Measurements from ENCODE around the gene TM4SF1. TPM values are rescaled to one million over a fixed set of nuclear protein-coding genes. Genes with fewer than 3 reads are reported as not detected.

The TM4SF1 gene
- total and polyA plus RNA-seq, 2 donors (not counting 1 experiment from before 2014, with no cell fraction given), result not detected

DNA sequence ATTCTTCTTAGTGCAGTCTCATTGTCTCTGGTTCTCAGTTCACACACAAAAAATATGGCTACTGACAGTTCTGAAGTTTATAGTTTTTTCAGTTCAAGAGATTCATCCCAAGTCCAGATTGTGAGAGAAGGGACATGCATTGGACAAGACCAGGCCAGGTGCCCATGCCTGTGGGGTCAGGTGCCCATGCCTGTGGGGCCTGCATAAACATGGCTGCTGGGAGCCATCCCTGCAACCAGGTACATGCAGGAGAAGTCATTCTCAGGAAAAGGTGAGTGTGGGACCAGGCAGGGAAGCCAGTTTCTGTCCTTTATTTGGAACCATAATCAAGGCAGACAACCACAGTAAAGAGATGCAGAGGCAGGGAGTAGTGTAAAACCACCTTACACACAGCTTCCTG lies 6.3 kb upstream of the TM4SF1 start:
- no peak overlapping the region for H3K27ac ChIP-seq (ENCODE audit: low read length in 2 of 2)
- H3K36me3 ChIP-seq (replicated peaks in 1 of 2; ENCODE audit: control extremely low read depth in 1 of 2, control insufficient read depth in 1 of 2, extremely low read depth in 1 of 2, insufficient read depth in 2 of 2, low read length in 1 of 2), result no peaks in the 10 kb centered on the region
- H3K4me1 ChIP-seq (ENCODE audit: control insufficient read depth in 2 of 2, insufficient read depth in 2 of 2, low read length in 2 of 2), result no peaks in the 10 kb centered on the region
- no peak overlapping the region for H2AFZ ChIP-seq (ENCODE audit: insufficient read depth, low read depth, low read length, poor library complexity, severe bottlenecking)
- H4K20me1 ChIP-seq (ENCODE audit: control insufficient read depth, insufficient read depth, low read length, poor library complexity, severe bottlenecking), result no peaks in the 10 kb centered on the region
- H3K27me3 ChIP-seq (replicated peaks in 1 of 4; ENCODE audit: control extremely low read depth in 1 of 4, control insufficient read depth in 3 of 4, insufficient read depth in 4 of 4, low read length in 3 of 4), result no peaks in the 10 kb centered on the region
- no peaks in the 10 kb centered on the region for H3K79me2 ChIP-seq (ENCODE audit: control insufficient read depth, insufficient read depth, low read length)
- POLR2A ChIA-PET, result no interaction called here
- H3K4me2 ChIP-seq (replicated peaks; ENCODE audit: low read depth, low read length, poor library complexity, severe bottlenecking), result no peak overlapping the region
- no peak for TF ChIP-seq EZH2 (IDR thresholded peaks at IDR 0.05; ENCODE audit: borderline replicate concordance, insufficient read depth, low read depth, low read length, poor library complexity, severe bottlenecking)
- TF ChIP-seq, protein P1, sequence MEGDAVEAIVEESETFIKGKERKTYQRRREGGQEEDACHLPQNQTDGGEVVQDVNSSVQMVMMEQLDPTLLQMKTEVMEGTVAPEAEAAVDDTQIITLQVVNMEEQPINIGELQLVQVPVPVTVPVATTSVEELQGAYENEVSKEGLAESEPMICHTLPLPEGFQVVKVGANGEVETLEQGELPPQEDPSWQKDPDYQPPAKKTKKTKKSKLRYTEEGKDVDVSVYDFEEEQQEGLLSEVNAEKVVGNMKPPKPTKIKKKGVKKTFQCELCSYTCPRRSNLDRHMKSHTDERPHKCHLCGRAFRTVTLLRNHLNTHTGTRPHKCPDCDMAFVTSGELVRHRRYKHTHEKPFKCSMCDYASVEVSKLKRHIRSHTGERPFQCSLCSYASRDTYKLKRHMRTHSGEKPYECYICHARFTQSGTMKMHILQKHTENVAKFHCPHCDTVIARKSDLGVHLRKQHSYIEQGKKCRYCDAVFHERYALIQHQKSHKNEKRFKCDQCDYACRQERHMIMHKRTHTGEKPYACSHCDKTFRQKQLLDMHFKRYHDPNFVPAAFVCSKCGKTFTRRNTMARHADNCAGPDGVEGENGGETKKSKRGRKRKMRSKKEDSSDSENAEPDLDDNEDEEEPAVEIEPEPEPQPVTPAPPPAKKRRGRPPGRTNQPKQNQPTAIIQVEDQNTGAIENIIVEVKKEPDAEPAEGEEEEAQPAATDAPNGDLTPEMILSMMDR (IDR thresholded peaks at IDR 0.05), result no peak
- Mint-ChIP-seq H3K4me3 (no peak overlapping the region), H3K27me3 (no peaks in the 10 kb centered on the region), H3K27ac (no peak overlapping the region), H3K9me3 (ENCODE audit: insufficient read depth) (no peaks in the 10 kb centered on the region), H3K4me1 (no peaks in the 10 kb centered on the region)
- intact Hi-C loops (cut with micrococcal nuclease), result no loop called here
- DNase-seq, result no peak
- no peak overlapping the region for H3K9ac ChIP-seq (ENCODE audit: low read length)
- CTCF ChIA-PET, result no interaction called here
- no peak overlapping the region for H3K4me3 ChIP-seq (ENCODE audit: control extremely low read depth in 1 of 5, extremely low read depth in 1 of 5, insufficient read depth in 1 of 5, low read depth in 2 of 5, low read length in 4 of 5)
- no peak for ATAC-seq (ENCODE audit: low read depth)
- no peaks in the 10 kb centered on the region for H3K9me3 ChIP-seq (ENCODE audit: control extremely low read depth in 1 of 3, control insufficient read depth in 2 of 3, insufficient read depth in 1 of 3, low read length in 2 of 3)

DNA sequence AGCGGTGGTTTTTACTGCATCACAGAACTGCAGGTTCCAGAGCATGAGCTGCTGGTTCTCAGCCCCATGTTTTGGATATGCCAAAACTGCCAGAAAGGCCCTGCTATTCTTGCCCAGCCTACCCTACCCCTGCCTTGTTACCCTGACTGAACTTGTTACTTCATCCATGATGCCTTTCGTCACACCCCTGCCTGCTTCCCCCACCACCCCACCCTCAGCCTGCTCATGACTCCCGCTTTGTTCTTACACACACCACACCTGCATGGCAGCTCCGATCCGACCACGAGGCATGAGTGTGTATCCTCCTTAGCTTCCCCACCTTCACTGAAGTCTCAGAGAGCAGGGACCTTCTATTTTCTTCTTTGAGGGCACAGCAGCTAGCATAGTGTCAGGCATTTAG lies 5.1 kb upstream of the TM4SF1 start:
- DNase-seq (no peak), ATAC-seq (ENCODE audit: low read depth) (no peak)
- Mint-ChIP-seq H3K27me3 (no peaks in the 10 kb centered on the region), H3K4me1 (no peaks in the 10 kb centered on the region), H3K4me3 (no peak overlapping the region), H3K27ac (no peak overlapping the region), H3K9me3 (ENCODE audit: insufficient read depth) (no peaks in the 10 kb centered on the region)
- Histone ChIP-seq H3K9me3 (ENCODE audit: control extremely low read depth in 1 of 3, control insufficient read depth in 2 of 3, insufficient read depth in 1 of 3, low read length in 2 of 3) (no peaks in the 10 kb centered on the region), H3K36me3 (replicated peaks in 1 of 2; ENCODE audit: control extremely low read depth in 1 of 2, control insufficient read depth in 1 of 2, extremely low read depth in 1 of 2, insufficient read depth in 2 of 2, low read length in 1 of 2) (no peaks in the 10 kb centered on the region), H3K79me2 (ENCODE audit: control insufficient read depth, insufficient read depth, low read length) (no peaks in the 10 kb centered on the region), H3K4me2 (replicated peaks; ENCODE audit: low read depth, low read length, poor library complexity, severe bottlenecking) (no peak overlapping the region), H4K20me1 (ENCODE audit: control insufficient read depth, insufficient read depth, low read length, poor library complexity, severe bottlenecking) (no peaks in the 10 kb centered on the region), H3K27me3 (replicated peaks in 1 of 4; ENCODE audit: control extremely low read depth in 1 of 4, control insufficient read depth in 3 of 4, insufficient read depth in 4 of 4, low read length in 3 of 4) (no peaks in the 10 kb centered on the region), H3K27ac (ENCODE audit: low read length in 2 of 2) (no peak overlapping the region), H3K9ac (ENCODE audit: low read length) (no peak overlapping the region), H2AFZ (ENCODE audit: insufficient read depth, low read depth, low read length, poor library complexity, severe bottlenecking) (no peak overlapping the region), H3K4me1 (ENCODE audit: control insufficient read depth in 2 of 2, insufficient read depth in 2 of 2, low read length in 2 of 2) (no peaks in the 10 kb centered on the region), H3K4me3 (ENCODE audit: control extremely low read depth in 1 of 5, extremely low read depth in 1 of 5, insufficient read depth in 1 of 5, low read depth in 2 of 5, low read length in 4 of 5) (no peak overlapping the region)
- 98% methylated on average over 5 of the region's 6 CpGs for WGBS (ENCODE audit: insufficient coverage)
- CTCF ChIA-PET, result no interaction called here
- TF ChIP-seq, protein P1 (IDR thresholded peaks at IDR 0.05), result no peak
- no peak for TF ChIP-seq EZH2 (IDR thresholded peaks at IDR 0.05; ENCODE audit: borderline replicate concordance, insufficient read depth, low read depth, low read length, poor library complexity, severe bottlenecking)
- POLR2A ChIA-PET, result no interaction called here
- intact Hi-C loops (cut with micrococcal nuclease), result no loop called here

All from B cell (primary cell).